B cell (primary cell): Measurements from ENCODE around the gene UBE2Q2.

ENCODE experiments used
- CTCF ChIP-seq: fragments of 200-600 bp; IDR thresholded peaks from one replicate; pipeline ENCODE4 v1.8.0; 2022; ENCODE audit warnings: antibody characterized with exemption, mild to moderate bottlenecking
- EZH2 ChIP-seq: IDR thresholded peaks from 2 replicates; pipeline ENCODE4 v1.6.1; 2012; ENCODE audit warnings: borderline replicate concordance, low read depth, mild to moderate bottlenecking, moderate library complexity, low read length; ENCODE audit not compliant: insufficient read depth, poor library complexity, severe bottlenecking

- TF ChIP-seq EZH2 (no peak), CTCF (no peak)
Measured at GRCh38 chr15:75822685-75823278, 20.5 kb upstream of the UBE2Q2 start.
